GM23338 (cell line): ENCODE measurements around the gene AXIN1. TPM values are rescaled to one million over a fixed set of nuclear protein-coding genes. Genes with fewer than 3 reads are reported as not detected.
"Not testable (repeated sequence)": the region's sequence is repeated elsewhere in the genome, so short reads cannot be mapped to it uniquely, and the experiment has no call there.

Source experiments
- ATAC-seq: fragments of 200-7000 bp; cut with Tn5 transposase; 3 replicates; pipeline ENCODE4 v1.9.1; 2020
- DNase-seq: peaks from one replicate; pipeline ENCODE4 v3.0.0-alpha.2; 2015; ENCODE audit warnings: low spot score
- H2AFZ ChIP-seq: fragments of 200-600 bp; sonication (generic); 2 replicates; pipeline ENCODE4 v1.8.0; 2016; ENCODE audit warnings: antibody characterized with exemption, mild to moderate bottlenecking, moderate library complexity
- H3F3A ChIP-seq: fragments of 200-600 bp; sonication (generic); replicated peaks from 2 replicates; pipeline ENCODE4 v1.8.0; 2017; ENCODE audit warnings: antibody characterized with exemption, mixed run types, low read depth
- H3K27ac ChIP-seq: fragments of 200-600 bp; sonication (generic); 2 replicates; pipeline ENCODE4 v1.6.1; 2016; ENCODE audit warnings: low read depth
- H3K27me3 ChIP-seq: fragments of 200-600 bp; sonication (generic); 2 replicates; pipeline ENCODE4 v1.8.0; 2016; ENCODE audit warnings: mild to moderate bottlenecking, mixed run types, moderate library complexity; ENCODE audit not compliant: insufficient read depth
- H3K36me3 ChIP-seq: fragments of 200-600 bp; sonication (generic); 2 replicates; pipeline ENCODE4 v1.8.0; 2016; ENCODE audit warnings: mild to moderate bottlenecking; ENCODE audit not compliant: insufficient read depth
- H3K4me1 ChIP-seq: fragments of 200-600 bp; sonication (generic); 2 replicates; pipeline ENCODE4 v1.8.0; 2016; ENCODE audit warnings: mild to moderate bottlenecking, moderate library complexity; ENCODE audit not compliant: insufficient read depth
- H3K4me2 ChIP-seq: fragments of 200-600 bp; sonication (generic); 2 replicates; pipeline ENCODE4 v1.7.1; 2017; ENCODE audit warnings: mixed run types
- H3K4me3 ChIP-seq: fragments of 200-600 bp; sonication (generic); 2 replicates; pipeline ENCODE4 v1.6.1; 2016; ENCODE audit warnings: mixed run types
- H3K79me2 ChIP-seq: fragments of 200-600 bp; sonication (generic); replicated peaks from 2 replicates; pipeline ENCODE4 v1.8.0; 2017; ENCODE audit warnings: mild to moderate bottlenecking; ENCODE audit not compliant: insufficient read depth
- H3K9me2 ChIP-seq: fragments of 200-600 bp; sonication (generic); 2 replicates; pipeline ENCODE4 v1.8.0; 2017; ENCODE audit not compliant: insufficient read depth
- H4K20me1 ChIP-seq: fragments of 200-600 bp; sonication (generic); replicated peaks from 2 replicates; pipeline ENCODE4 v1.8.0; 2017; ENCODE audit warnings: mild to moderate bottlenecking; ENCODE audit not compliant: insufficient read depth
- H3K27ac Mint-ChIP-seq: 2 replicates; pipeline ENCODE4 v1.8.0; 2020; ENCODE audit warnings: inconsistent platforms, mild to moderate bottlenecking, moderate library complexity, mixed read lengths
- H3K27me3 Mint-ChIP-seq: 3 replicates; pipeline ENCODE4 v1.8.0; 2022; ENCODE audit warnings: low read depth, mild to moderate bottlenecking, moderate library complexity, mixed read lengths, inconsistent platforms; ENCODE audit not compliant: insufficient read depth, poor library complexity
- H3K36me3 Mint-ChIP-seq: 3 replicates; pipeline ENCODE4 v1.8.0; 2021; ENCODE audit warnings: low read depth, mild to moderate bottlenecking, inconsistent platforms, moderate library complexity, mixed read lengths
- H3K4me1 Mint-ChIP-seq: 3 replicates; pipeline ENCODE4 v1.8.0; 2020; ENCODE audit warnings: mild to moderate bottlenecking, inconsistent platforms, mixed read lengths
- H3K4me3 Mint-ChIP-seq: 3 replicates; pipeline ENCODE4 v1.8.0; 2021; ENCODE audit warnings: moderate library complexity, mild to moderate bottlenecking, inconsistent platforms, mixed read lengths
- H3K9me3 Mint-ChIP-seq: 3 replicates; pipeline ENCODE4 v1.8.0; 2020; ENCODE audit warnings: moderate library complexity, mild to moderate bottlenecking, inconsistent platforms, mixed read lengths
- REST ChIP-seq: IDR thresholded peaks from one replicate; pipeline ENCODE4 v1.6.1; 2018; ENCODE audit warnings: antibody characterized with exemption; ENCODE audit not compliant: unreplicated experiment
- STAT1 ChIP-seq: IDR thresholded peaks from one replicate; pipeline ENCODE4 v1.6.1; 2016; ENCODE audit warnings: antibody characterized with exemption; ENCODE audit not compliant: unreplicated experiment
- ZNF331 ChIP-seq: fragments of 250-450 bp; sonication (Bioruptor Pico); IDR thresholded peaks from 2 replicates; pipeline ENCODE4 v1.5.0; 2020; ENCODE audit warnings: low read depth, mild to moderate bottlenecking, moderate library complexity
- ZNF462 ChIP-seq: fragments of 250-450 bp; sonication (Bioruptor Pico); IDR thresholded peaks from 2 replicates; pipeline ENCODE4 v1.5.0; 2020; ENCODE audit warnings: mild to moderate bottlenecking, moderate library complexity
- polyA plus RNA-seq: library from polyadenylated mRNA; unstranded; fragments of >200 nt; fragmentation: Nextera tagmentation; extraction: Ambion mirVana; gene quantifications from 2 replicates; pipeline ENCODE4 v1.2.1, GENCODE V29; 2016
- total RNA-seq: library from RNA; depleted of rRNA; stranded (reverse); fragments of >200 nt; shearing (Covaris generic); gene quantifications from 2 replicates; pipeline ENCODE4 v1.2.3, GENCODE V29; 2014
- TF ChIP-seq, protein P1 (sequence below), 2 experiments: fragments of 200-600 bp in 1 of 2; sonication (generic) in 1 of 2; conservative IDR thresholded peaks; 2 replicates each; pipeline versions ENCODE4 v1.5.1 to v1.6.1; 2016 to 2017; ENCODE audit warnings: antibody characterized with exemption in 2 of 2, low read depth in 2 of 2, mild to moderate bottlenecking in 2 of 2, moderate library complexity in 1 of 2

Gene AXIN1
- total and polyA plus RNA-seq, 2 experiments from 2014 or later, result 14.3 to 54.5 TPM

- TF ChIP-seq, protein P1, sequence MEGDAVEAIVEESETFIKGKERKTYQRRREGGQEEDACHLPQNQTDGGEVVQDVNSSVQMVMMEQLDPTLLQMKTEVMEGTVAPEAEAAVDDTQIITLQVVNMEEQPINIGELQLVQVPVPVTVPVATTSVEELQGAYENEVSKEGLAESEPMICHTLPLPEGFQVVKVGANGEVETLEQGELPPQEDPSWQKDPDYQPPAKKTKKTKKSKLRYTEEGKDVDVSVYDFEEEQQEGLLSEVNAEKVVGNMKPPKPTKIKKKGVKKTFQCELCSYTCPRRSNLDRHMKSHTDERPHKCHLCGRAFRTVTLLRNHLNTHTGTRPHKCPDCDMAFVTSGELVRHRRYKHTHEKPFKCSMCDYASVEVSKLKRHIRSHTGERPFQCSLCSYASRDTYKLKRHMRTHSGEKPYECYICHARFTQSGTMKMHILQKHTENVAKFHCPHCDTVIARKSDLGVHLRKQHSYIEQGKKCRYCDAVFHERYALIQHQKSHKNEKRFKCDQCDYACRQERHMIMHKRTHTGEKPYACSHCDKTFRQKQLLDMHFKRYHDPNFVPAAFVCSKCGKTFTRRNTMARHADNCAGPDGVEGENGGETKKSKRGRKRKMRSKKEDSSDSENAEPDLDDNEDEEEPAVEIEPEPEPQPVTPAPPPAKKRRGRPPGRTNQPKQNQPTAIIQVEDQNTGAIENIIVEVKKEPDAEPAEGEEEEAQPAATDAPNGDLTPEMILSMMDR (conservative IDR thresholded peaks at IDR 0.05; ENCODE audit: low read depth in 2 of 2), result no peak
- no peak for TF ChIP-seq ZNF331 (CRISPR knock-in tag)
Measured at GRCh38 chr16:349211-349610, 3.3 kb downstream of the AXIN1 start (continued).

GRCh38 chr16:348495-348894, 4.0 kb downstream of the AXIN1 start:
- H2AFZ ChIP-seq, H3K4me3 ChIP-seq, H3K4me1 ChIP-seq, ATAC-seq, H3K36me3 ChIP-seq, H3F3A ChIP-seq, H3K9me3 Mint-ChIP-seq, H3K4me3 Mint-ChIP-seq, H3K27me3 Mint-ChIP-seq, H3K4me2 ChIP-seq, H3K27ac ChIP-seq, DNase-seq, H3K27me3 ChIP-seq, H3K9me2 ChIP-seq: not testable (repeated sequence)
- Histone ChIP-seq H3K79me2 (peaks cover 84% of the 10 kb centered on the region), H4K20me1 (peaks cover 48% of the 10 kb centered on the region)
- Mint-ChIP-seq H3K4me1 (peaks cover 11% of the 10 kb centered on the region), H3K27ac (peak overlapping the region; percentile 54; the same call in 1 of the 2 replicates), H3K36me3 (peaks cover 47% of the 10 kb centered on the region)

DNA sequence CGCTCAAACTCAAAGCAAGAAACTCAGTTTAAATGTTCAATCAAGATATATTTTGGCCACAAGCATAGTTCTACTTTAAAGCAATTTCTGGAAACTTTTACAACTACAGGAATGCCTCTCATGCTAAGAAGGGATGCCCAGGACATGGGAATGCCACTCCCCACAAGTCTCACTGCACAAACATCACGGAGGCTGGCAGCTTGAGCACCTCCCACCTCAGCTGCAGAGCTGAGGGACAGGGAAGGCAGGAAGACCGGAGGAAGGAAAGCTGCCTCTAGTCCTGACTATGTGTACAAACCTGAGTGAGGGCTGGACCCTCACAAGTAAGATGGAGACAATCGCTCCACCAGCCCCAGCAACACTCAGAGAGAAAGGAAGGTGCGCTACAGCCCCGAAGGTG, 5.3 kb downstream of the AXIN1 start:
- Histone ChIP-seq H3F3A (peaks cover 9% of the 10 kb centered on the region), H3K4me2 (no peak overlapping the region), H3K9me2 (no peaks in the 10 kb centered on the region), H3K4me1 (no peaks in the 10 kb centered on the region; the same call in 1 of the 2 replicates), H2AFZ (no peak overlapping the region), H3K27me3 (no peaks in the 10 kb centered on the region), H3K79me2 (peaks cover 97% of the 10 kb centered on the region), H4K20me1 (peaks cover 58% of the 10 kb centered on the region), H3K27ac (0 out of 2 replicates have a peak overlapping the region, but pooled peaks have one; percentile 39), H3K36me3 (no peaks in the 10 kb centered on the region), H3K4me3 (no peak overlapping the region)
- DNase-seq (no peak), ATAC-seq (no peak)
- 0 out of 2 replicates have a peak overlapping the region, but pooled peaks have one; percentile 7 for H3K27ac Mint-ChIP-seq
- H3K36me3 Mint-ChIP-seq, result peaks cover 60% of the 10 kb centered on the region
- H3K27me3 Mint-ChIP-seq, result peaks cover 8% of the 10 kb centered on the region
- no peaks in the 10 kb centered on the region for H3K9me3 Mint-ChIP-seq
- H3K4me1 Mint-ChIP-seq, result peaks cover 14% of the 10 kb centered on the region
- H3K4me3 Mint-ChIP-seq, result no peak overlapping the region; the same call in 2 of the 3 replicates
- TF ChIP-seq, protein P1 (conservative IDR thresholded peaks at IDR 0.05; ENCODE audit: low read depth in 2 of 2), result no peak
- TF ChIP-seq ZNF462 (no peak), REST (no peak), STAT1 (no peak)
